ENCODE data around the gene HDGFL2.

Gene HDGFL2

DNA sequence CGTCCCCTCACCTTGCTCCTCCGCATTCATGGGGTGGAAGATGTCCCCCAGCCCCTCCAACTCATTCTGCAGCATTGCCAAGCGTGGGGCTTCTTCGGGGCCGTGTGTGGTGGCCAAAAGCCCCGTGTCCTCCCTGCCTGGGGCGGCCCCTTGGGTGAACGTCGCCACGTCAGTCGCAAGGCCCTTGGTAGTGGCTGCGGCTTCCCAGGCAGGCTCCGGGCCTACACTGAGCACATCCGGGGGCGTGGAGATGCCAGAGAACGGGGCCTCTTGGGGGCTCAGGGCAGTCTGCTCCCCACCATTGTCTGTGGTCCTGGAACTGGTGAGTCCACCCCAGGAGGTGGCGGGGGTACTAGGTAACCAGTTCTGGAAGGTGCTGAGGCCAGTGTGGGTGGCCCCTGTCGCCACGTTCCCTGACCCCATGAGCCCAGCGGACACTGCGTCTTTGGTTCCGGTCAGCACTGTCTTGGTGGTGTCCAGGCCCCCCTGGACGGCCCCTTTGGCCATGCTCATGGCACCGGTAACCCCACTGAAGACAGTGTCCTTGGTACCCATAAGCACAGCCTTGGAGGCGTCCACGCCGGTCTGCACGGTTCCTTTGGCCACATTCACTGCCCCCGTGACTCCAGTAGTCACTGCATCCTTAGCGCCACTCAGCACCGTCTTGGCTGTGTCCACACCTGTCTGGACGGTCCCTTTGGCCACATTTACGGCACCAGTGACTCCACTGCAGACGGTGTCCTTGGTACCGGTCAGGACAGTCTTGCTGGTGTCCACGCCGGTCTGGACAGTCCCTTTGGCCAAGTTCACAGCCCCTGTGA, 38.5 kb downstream of the HDGFL2 start:
- Histone ChIP-seq H2AFZ (ENCODE audit: low read depth, low read length) (no peak overlapping the region), H3K79me2 (ENCODE audit: insufficient read depth, low read length) (no peaks in the 10 kb centered on the region), H3K27me3 (ENCODE audit: insufficient read depth, low read length, poor library complexity) (no peaks in the 10 kb centered on the region), H3K36me3 (ENCODE audit: insufficient read depth, low read length) (peaks cover 9% of the 10 kb centered on the region), H3K4me1 (ENCODE audit: insufficient read depth, low read length) (no peaks in the 10 kb centered on the region), H3K9me3 (ENCODE audit: insufficient read depth, low read length, severe bottlenecking) (no peaks in the 10 kb centered on the region), H3K4me3 (ENCODE audit: low read depth in 1 of 2, low read length in 2 of 2) (no peak overlapping the region), H3K27ac (ENCODE audit: low read length) (no peak overlapping the region), H3K4me2 (ENCODE audit: insufficient read depth, low read length) (no peak overlapping the region), H3K9ac (ENCODE audit: low read depth, low read length) (no peak overlapping the region), H4K20me1 (ENCODE audit: insufficient read depth, low read length) (no peaks in the 10 kb centered on the region)
- TF ChIP-seq EZH2 (IDR thresholded peaks at IDR 0.05; ENCODE audit: borderline replicate concordance, low read depth, low read length, severe bottlenecking), result no peak
- TF ChIP-seq, protein P1, sequence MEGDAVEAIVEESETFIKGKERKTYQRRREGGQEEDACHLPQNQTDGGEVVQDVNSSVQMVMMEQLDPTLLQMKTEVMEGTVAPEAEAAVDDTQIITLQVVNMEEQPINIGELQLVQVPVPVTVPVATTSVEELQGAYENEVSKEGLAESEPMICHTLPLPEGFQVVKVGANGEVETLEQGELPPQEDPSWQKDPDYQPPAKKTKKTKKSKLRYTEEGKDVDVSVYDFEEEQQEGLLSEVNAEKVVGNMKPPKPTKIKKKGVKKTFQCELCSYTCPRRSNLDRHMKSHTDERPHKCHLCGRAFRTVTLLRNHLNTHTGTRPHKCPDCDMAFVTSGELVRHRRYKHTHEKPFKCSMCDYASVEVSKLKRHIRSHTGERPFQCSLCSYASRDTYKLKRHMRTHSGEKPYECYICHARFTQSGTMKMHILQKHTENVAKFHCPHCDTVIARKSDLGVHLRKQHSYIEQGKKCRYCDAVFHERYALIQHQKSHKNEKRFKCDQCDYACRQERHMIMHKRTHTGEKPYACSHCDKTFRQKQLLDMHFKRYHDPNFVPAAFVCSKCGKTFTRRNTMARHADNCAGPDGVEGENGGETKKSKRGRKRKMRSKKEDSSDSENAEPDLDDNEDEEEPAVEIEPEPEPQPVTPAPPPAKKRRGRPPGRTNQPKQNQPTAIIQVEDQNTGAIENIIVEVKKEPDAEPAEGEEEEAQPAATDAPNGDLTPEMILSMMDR (IDR thresholded peaks at IDR 0.05; ENCODE audit: borderline replicate concordance, extremely low read depth, low read length, poor library complexity, severe bottlenecking), result no peak
- ATAC-seq (ENCODE audit: insufficient read depth, low read depth) (0 out of 3 replicates have a peak, but pooled peaks have one; percentile 23), DNase-seq (no peak)

DNA sequence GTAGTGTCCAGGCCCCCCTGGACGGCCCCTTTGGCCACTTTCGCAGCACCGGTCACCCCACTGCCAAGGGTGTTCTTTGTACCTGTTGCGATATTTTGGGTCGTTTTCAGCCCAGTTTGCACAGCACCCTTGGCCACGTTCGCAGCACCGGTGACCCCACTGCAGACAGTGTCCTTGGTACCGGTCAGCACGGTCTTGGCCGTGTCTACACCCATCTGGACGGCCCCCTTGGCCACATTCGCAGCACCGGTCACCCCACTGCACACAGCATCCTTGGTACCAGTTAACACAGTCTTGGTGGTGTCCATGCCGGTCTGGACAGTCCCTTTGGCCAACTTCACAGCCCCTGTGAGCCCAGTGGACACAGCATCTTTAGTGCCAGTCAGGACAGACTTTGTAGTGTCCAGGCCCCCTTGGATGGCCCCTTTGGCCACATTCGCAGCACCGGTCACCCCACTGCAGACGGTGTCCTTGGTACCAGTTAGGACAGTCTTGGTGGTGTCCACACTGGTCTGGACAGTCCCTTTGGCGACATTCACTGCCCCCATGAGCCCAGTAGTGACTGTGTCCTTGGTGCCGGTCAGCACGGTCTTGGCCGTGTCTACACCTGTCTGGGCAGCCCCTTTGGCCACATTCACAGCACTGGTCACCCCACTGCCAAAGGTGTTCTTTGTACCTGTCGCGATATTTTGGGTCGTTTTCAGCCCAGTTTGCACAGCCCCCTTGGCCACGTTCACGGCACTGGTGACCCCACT, 39.4 kb downstream of the HDGFL2 start:
- no peaks in the 10 kb centered on the region for H3K4me1 ChIP-seq (ENCODE audit: insufficient read depth, low read length)
- DNase-seq (no peak), ATAC-seq (ENCODE audit: insufficient read depth, low read depth) (no peak)
- H3K27ac ChIP-seq (ENCODE audit: low read length), result no peak overlapping the region
- no peaks in the 10 kb centered on the region for H3K27me3 ChIP-seq (ENCODE audit: insufficient read depth, low read length, poor library complexity)
- H3K36me3 ChIP-seq (ENCODE audit: insufficient read depth, low read length), result 0 out of 2 replicates have a peak, but pooled peaks cover 2% of the 10 kb centered on the region
- H3K9ac ChIP-seq (ENCODE audit: low read depth, low read length), result no peak overlapping the region
- H2AFZ ChIP-seq (ENCODE audit: low read depth, low read length), result no peak overlapping the region
- H3K9me3 ChIP-seq (ENCODE audit: insufficient read depth, low read length, severe bottlenecking), result no peaks in the 10 kb centered on the region
- H3K79me2 ChIP-seq (ENCODE audit: insufficient read depth, low read length), result no peaks in the 10 kb centered on the region
- no peak for TF ChIP-seq EZH2 (IDR thresholded peaks at IDR 0.05; ENCODE audit: borderline replicate concordance, low read depth, low read length, severe bottlenecking)
- TF ChIP-seq, protein P1 (IDR thresholded peaks at IDR 0.05; ENCODE audit: borderline replicate concordance, extremely low read depth, low read length, poor library complexity, severe bottlenecking), result no peak
- H3K4me2 ChIP-seq (ENCODE audit: insufficient read depth, low read length), result no peak overlapping the region
- H3K4me3 ChIP-seq (ENCODE audit: low read depth in 1 of 2, low read length in 2 of 2), result no peak overlapping the region
- H4K20me1 ChIP-seq (ENCODE audit: insufficient read depth, low read length), result no peaks in the 10 kb centered on the region

- no peak overlapping the region for H3K4me3 ChIP-seq (ENCODE audit: low read depth in 1 of 2, low read length in 2 of 2)
- no peaks in the 10 kb centered on the region for H4K20me1 ChIP-seq (ENCODE audit: insufficient read depth, low read length)
- DNase-seq (no peak), ATAC-seq (ENCODE audit: insufficient read depth, low read depth) (no peak)
- H3K27me3 ChIP-seq (ENCODE audit: insufficient read depth, low read length, poor library complexity), result no peaks in the 10 kb centered on the region
- H3K27ac ChIP-seq (ENCODE audit: low read length), result no peak overlapping the region
- H3K9ac ChIP-seq (ENCODE audit: low read depth, low read length), result no peak overlapping the region
- H3K9me3 ChIP-seq (ENCODE audit: insufficient read depth, low read length, severe bottlenecking), result no peaks in the 10 kb centered on the region
- H3K36me3 ChIP-seq (ENCODE audit: insufficient read depth, low read length), result no peaks in the 10 kb centered on the region
- no peaks in the 10 kb centered on the region for H3K4me1 ChIP-seq (ENCODE audit: insufficient read depth, low read length)
- no peaks in the 10 kb centered on the region for H3K79me2 ChIP-seq (ENCODE audit: insufficient read depth, low read length)
- TF ChIP-seq EZH2 (IDR thresholded peaks at IDR 0.05; ENCODE audit: borderline replicate concordance, low read depth, low read length, severe bottlenecking), result no peak
- TF ChIP-seq, protein P1 (IDR thresholded peaks at IDR 0.05; ENCODE audit: borderline replicate concordance, extremely low read depth, low read length, poor library complexity, severe bottlenecking), result no peak
- H3K4me2 ChIP-seq (ENCODE audit: insufficient read depth, low read length), result no peak overlapping the region
- H2AFZ ChIP-seq (ENCODE audit: low read depth, low read length), result no peak overlapping the region
Measured at GRCh38 chr19:4512070-4512469, 40.0 kb downstream of the HDGFL2 start.
